Measurements from ENCODE around the gene CEP350.

Gene CEP350

GRCh38 chr1:180163041-180163440 lies 208.4 kb downstream of the CEP350 start:
- no peak for DNase-seq
